GM13976 (cell line): Measurements from ENCODE around the gene RAD23B.

ENCODE experiments used
- DNase-seq: peaks from one replicate; pipeline ENCODE4 v3.0.0; 2012; ENCODE audit warnings: low spot score
- in situ Hi-C: fragments of 300-500 bp; cut with MboI; formaldehyde crosslinking; loops from one replicate; pipeline ENCODE4 v1.12.0; 2022; ENCODE audit warnings: low sequenced_read_pairs, mixed read lengths, inconsistent platforms; ENCODE audit not compliant: unreplicated experiment
- TF ChIP-seq, protein P1 (sequence below): IDR thresholded peaks from 2 replicates; pipeline ENCODE4 v1.5.1; 2012; ENCODE audit warnings: borderline replicate concordance, mild to moderate bottlenecking; ENCODE audit not compliant: insufficient read depth; ENCODE audit errors: extremely low read depth, missing control alignments, control extremely low read depth

The RAD23B gene

DNA sequence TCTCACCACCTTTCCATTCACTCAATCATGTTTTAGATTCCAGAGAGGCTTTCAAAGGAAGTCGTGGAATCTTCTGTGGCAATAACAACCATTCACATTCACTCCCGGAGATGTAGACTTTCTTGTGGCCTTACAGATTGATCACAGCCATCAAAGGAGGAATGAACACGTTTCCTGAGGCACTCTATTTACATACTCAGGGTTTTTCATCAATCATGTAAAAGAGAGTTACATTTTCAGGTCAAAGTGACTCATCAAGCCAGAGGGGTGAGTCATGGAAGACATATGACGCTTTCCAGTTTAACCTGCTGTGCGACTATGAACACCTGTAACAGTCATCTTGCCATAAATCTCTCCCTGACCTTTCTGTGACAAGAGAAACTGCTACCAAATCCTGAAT is 39.3 kb upstream of the RAD23B start:
- in situ Hi-C loops: no loop called here
- TF ChIP-seq, protein P1, sequence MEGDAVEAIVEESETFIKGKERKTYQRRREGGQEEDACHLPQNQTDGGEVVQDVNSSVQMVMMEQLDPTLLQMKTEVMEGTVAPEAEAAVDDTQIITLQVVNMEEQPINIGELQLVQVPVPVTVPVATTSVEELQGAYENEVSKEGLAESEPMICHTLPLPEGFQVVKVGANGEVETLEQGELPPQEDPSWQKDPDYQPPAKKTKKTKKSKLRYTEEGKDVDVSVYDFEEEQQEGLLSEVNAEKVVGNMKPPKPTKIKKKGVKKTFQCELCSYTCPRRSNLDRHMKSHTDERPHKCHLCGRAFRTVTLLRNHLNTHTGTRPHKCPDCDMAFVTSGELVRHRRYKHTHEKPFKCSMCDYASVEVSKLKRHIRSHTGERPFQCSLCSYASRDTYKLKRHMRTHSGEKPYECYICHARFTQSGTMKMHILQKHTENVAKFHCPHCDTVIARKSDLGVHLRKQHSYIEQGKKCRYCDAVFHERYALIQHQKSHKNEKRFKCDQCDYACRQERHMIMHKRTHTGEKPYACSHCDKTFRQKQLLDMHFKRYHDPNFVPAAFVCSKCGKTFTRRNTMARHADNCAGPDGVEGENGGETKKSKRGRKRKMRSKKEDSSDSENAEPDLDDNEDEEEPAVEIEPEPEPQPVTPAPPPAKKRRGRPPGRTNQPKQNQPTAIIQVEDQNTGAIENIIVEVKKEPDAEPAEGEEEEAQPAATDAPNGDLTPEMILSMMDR: no peak
- no peak for DNase-seq

DNA sequence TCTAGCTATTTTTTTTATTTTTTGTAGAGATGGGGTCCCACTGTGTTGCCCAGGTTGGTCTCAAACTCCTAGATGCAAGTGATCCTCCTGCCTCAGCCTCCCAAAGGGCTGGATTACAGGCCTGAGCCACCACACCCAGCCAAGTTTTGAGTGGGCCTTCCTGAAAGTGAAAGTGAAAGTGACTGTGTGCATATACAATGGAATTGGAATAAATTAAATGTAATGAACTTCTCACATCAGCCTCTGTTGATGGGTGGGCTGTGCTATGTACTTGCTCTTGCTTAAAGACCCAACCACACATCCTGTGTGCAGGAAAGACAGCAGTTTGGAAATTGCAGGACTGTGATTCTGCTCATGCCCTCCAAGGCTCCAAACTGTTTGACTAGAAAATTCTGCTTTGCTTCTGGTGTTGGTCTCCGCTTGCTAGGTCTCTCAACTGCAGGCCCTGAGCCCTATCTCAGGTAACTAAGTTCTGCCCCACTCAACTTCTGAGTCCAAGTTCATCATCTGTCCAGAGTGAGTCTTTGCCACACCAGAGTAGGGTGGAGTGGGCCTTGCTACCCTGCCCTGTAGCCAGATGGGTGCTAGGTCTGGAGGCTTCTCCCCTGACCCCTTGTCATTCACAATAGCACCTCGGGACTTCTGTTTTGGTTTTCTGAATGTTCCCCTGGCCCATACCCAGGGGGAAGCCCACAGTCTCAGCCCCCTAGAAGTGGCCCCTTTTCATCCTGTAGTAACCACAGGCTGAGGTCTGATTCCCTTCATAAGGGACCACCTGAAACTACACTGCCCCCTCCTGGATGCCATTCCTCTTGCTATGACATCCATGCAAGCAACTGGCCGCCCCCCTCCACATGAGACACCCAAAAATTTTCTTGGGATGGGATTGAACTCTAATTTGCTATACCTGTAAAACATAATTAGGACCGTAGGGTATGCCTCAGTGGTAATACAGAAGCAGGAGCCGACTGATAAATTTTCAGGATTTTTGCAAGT is 36.5 kb upstream of the RAD23B start:
- no peak for DNase-seq
- in situ Hi-C loops: no loop called here
- TF ChIP-seq, protein P1: no peak

DNA sequence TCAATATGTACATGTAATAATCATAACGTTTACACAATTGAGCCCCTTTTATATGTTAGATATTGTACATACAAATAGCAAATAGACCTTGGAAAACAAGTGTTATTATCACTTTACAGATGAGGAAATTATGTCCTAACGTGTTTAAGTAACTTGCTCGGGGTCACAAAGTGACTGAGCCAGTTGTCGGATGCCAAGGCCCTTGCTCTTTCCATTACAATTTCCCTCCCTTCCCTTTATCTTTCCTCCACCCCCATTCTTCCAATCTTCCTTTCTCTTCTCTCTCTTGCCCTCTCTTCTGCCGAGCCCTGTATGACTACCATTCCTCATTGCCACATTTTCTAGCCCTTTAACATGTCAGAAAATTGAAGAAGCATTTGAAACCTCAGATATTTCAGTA is 34.4 kb upstream of the RAD23B start:
- TF ChIP-seq, protein P1: no peak
- DNase-seq: no peak
- in situ Hi-C loops: no loop called here

DNA sequence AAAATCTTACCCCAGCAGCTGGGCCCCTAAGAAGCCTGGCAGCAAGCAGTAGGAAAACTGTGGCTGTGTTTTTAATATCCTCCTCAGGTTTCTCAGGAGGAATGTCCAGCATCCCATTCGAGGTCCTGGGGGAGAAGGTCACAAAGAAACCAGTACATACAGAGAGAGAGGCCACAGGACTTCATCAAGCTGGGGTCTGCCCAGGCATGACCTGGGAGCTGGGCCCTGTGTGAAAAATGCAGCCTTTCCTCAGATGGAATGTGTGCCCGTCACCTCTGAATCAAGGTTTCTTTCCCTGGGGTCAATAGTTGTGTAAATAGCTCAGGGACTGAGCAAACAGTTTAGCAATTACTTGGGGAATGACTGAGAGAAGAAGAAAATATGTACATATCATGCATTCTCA is 33.9 kb upstream of the RAD23B start:
- no peak for DNase-seq
- in situ Hi-C loops: no loop called here
- TF ChIP-seq, protein P1: no peak

DNA sequence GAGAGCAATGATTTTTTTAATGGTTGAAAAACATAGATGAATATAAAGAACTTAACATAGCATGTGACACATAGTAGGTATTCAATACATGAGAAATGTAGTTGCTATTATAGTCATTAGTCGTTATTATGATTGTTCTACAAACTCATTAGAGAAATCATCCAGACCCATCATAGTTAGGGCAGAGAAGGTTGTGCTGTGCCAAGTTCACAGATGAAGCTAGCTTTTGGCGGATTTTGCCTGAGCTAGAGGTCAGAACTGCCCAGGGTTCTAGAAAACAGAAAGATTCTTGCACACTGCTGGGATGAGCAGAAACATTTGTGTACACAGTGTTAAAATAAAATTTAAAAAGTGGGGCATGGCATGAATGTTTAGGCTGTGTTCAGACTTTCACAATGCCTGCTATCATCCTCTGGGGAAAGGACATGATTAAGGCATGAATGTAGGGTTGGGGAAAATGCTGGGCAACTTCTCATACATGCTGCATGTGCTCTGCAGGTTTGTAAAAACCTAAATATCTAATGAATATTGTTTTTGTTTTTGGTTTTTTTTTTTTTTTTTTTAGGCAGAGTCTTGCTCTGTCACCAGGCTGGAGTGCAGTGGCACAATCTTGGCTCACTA is 33.3 kb upstream of the RAD23B start:
- in situ Hi-C loops: no loop called here

DNA sequence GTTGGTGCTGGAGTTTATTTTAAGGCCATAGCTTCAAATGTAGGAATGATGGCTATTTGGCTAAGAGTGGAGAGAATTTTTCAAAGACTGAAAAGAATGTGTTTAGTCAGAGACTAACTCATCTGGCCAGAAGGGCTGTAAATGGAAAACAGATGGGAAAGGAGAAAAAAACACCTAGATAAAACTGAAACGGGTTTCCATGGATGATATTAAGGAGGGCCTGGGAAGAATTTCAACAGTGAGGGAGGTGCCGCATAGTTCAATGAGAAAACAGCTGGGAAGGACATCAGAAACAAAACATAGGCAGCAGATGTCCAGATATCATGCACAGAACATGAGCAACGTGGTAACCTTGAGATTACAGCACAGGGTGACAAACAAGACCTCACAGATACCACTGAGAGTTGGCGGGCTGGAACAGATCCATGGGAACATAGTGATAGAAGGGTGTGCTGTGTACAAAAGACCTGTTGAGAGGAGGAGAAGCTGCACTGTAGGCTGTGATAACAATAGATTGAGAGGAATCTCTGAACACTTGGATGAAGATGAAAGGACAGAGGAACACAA is 31.2 kb upstream of the RAD23B start:
- in situ Hi-C loops: no loop called here
- DNase-seq: no peak
- TF ChIP-seq, protein P1: no peak

More for the DNA sequence above, 33.3 kb upstream of the RAD23B start:
- no peak for DNase-seq
- TF ChIP-seq, protein P1: no peak
